Measurements from ENCODE around the gene SLC6A19. TPM values are rescaled to one million over a fixed set of nuclear protein-coding genes. Genes with fewer than 3 reads are reported as not detected.

SLC6A19 gene
- total and polyA plus RNA-seq, 2 of the 13 experiments (the other 11 are each of a cell fraction or from before 2014, with no cell fraction given), result 0.02 TPM; not detected in 1

DNA sequence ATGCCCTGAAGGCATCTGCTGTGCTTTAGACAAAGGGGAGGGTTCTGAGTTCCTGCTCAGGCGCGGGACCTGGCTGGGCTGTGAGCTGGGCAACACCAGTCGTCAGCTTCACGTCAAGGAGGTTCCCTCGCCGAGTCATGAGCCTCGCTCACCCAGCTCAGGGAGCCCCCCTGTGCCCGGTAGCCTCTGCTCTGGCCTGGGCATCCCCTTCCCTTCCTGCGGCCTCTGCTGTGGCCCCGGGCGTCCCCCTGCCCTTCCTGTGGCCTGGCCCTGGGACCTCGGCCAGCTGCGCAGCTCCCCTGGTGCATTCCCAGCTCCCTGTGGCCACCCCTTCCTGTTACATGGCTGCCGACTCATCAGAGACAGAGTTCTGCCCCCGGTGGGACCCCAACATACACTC is 63.6 kb downstream of the SLC6A19 start:
- CTCF ChIA-PET (ENCODE audit: low intra/inter-chr PET ratio, low total read pairs), result no interaction called here
- Histone ChIP-seq H3K27me3 (ENCODE audit: control insufficient read depth in 1 of 2, insufficient read depth in 2 of 2, low read length in 2 of 2) (peaks cover 1 to 11% of the 10 kb centered on the region in 2 experiments; a peak in 1 of 5 replicates), H3K36me3 (replicated peaks in 1 of 2; ENCODE audit: control insufficient read depth in 1 of 2, insufficient read depth in 2 of 2, low read length in 2 of 2) (peaks cover 0 to 2% of the 10 kb centered on the region in 2 experiments; a peak in 1 of 5 replicates), H3K27ac (ENCODE audit: extremely low read length, insufficient read depth, low read length) (no peak overlapping the region), H3K4me1 (ENCODE audit: insufficient read depth, low read length) (no peaks in the 10 kb centered on the region), H3K4me3 (replicated peaks in 1 of 3; ENCODE audit: insufficient read depth in 1 of 3, low read depth in 2 of 3, low read length in 3 of 3) (no peak overlapping the region), H3K9me3 (ENCODE audit: low read length) (no peaks in the 10 kb centered on the region), H3K79me2 (ENCODE audit: insufficient read depth, low read length) (no peaks in the 10 kb centered on the region), H3K4me2 (ENCODE audit: low read depth, low read length) (no peak overlapping the region), H4K20me1 (ENCODE audit: insufficient read depth, low read length) (no peaks in the 10 kb centered on the region), H2AFZ (ENCODE audit: low read length) (no peak overlapping the region), H3K9ac (ENCODE audit: insufficient read depth, low read depth, low read length) (no peak overlapping the region)
- BruUV-seq (replicated peaks), result no TSS peak
- in situ Hi-C loops (cut with HindIII; ENCODE audit: extremely low pct_ligation_motif_present, low pct_unique_long_range_greater_than_20kb), result no loop called here
- ATAC-seq, result no peak
- TF ChIP-seq RCOR2 (CRISPR knock-in tag; IDR thresholded peaks at IDR 0.05) (no peak), ZNF136 (CRISPR knock-in tag; IDR thresholded peaks at IDR 0.05; ENCODE audit: low read depth) (no peak), RXRB (CRISPR knock-in tag; IDR thresholded peaks at IDR 0.05; ENCODE audit: borderline replicate concordance) (no peak), LRRFIP1 (CRISPR knock-in tag; conservative IDR thresholded peaks at IDR 0.05) (no peak), ZIK1 (CRISPR knock-in tag; IDR thresholded peaks at IDR 0.05; ENCODE audit: borderline replicate concordance, low read depth) (no peak), E2F1 (CRISPR knock-in tag; IDR thresholded peaks at IDR 0.05) (no peak), RFX1 (IDR thresholded peaks at IDR 0.05) (no peak), ZSCAN20 (CRISPR knock-in tag; IDR thresholded peaks at IDR 0.05; ENCODE audit: borderline replicate concordance) (no peak)
- POLR2A ChIA-PET, result no interaction called here
- 64% methylated on average over 13 of the region's 15 CpGs for WGBS (ENCODE audit: low lambda C conversion rate)
- intact Hi-C loops (cut with micrococcal nuclease; ENCODE audit: unreplicated experiment), result no loop called here
- no peak for FAIRE-seq
- no peak for DNase-seq (ENCODE audit: low spot score)

Data from HepG2 (cell line).